GM18517 (cell line): ENCODE data around the gene DHPS.
"Not testable (repeated sequence)": the region's sequence is repeated elsewhere in the genome, so short reads cannot be mapped to it uniquely, and the experiment has no call there.

Experiments
- ATAC-seq: cut with Tn5 transposase; IDR thresholded peaks from one replicate; pipeline ENCODE4 v1.9.1; 2021; ENCODE audit warnings: mild to moderate bottlenecking, moderate library complexity; ENCODE audit not compliant: unreplicated experiment

The DHPS gene

DNA sequence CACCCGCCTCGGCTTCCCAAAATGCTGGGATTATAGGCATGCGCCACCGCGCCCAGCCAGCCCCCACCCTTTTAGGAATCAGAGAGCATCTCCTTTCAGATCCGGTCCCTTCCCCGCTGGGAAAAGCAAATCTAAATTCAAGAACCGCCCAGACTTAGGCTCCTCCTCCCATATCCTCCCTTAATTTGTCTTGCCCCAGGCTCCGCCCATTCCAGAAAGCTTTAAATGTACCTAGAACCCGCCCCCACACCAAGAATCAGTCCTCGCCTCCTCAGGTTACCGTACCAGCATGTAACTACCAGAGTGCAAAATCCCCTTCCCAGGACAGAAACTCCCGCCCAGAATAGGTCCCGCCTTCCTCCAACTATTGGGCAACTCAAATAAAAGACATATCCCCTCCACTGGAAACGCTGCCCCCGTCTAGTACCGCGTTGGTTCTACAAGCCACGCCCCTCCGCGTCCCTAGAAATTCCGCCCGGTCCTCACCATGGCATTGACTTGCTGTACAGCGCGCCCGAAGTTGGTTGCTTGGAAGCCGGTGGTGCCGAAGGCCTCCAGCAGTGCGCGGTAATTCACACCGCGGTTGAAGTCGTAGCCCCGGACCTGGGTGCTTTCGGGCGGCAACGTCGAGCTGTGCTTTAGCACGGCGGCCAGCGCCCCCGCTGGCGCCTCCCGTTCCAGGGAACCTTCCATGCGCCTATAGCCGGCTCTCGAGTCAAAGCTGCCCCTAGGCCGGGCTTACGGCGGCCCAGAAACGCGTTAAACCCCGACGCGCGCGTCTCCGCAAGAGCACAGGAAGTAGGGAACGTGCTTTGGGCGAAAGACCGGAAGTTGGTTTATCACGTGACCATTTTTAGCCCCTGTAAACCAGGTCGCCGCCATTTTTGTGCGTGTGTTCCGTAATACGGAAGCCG, at the start of gene DHPS:
TSS of gene DHPS (minus strand) at position 807 of the 914 bp plus-strand sequence. CDS start at position 693, 114 bp downstream.
- peak; percentile 64 for ATAC-seq

- no peak for ATAC-seq
These were observed 49.7 kb upstream of the DHPS start for GRCh38 chr19:12731337-12731736.

DNA sequence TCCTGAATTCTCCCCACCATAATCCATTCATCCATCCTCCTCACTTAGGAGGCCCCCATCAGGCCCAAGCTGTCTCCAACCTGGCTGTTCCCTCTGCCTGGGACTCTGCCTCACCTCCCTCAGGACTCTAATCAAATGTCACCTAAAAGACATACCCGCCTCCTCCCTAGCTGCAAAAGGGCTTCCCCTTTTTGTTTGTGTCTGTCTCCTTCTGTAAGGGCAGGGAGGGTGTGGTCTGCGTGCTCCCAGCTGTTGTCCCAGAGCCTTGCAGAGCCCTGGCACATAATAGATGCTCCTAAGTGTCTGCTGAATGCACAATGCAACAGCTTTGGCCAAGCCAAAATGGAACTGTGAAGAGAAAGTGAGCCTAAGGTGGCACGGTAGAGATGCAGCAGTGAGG, 48.4 kb upstream of the DHPS start:
- ATAC-seq = no peak

- ATAC-seq = no peak
These were observed 46.2 kb upstream of the DHPS start for GRCh38 chr19:12727745-12728433.

GRCh38 chr19:12726988-12727316, 45.3 kb upstream of the DHPS start:
- ATAC-seq = no peak

DNA sequence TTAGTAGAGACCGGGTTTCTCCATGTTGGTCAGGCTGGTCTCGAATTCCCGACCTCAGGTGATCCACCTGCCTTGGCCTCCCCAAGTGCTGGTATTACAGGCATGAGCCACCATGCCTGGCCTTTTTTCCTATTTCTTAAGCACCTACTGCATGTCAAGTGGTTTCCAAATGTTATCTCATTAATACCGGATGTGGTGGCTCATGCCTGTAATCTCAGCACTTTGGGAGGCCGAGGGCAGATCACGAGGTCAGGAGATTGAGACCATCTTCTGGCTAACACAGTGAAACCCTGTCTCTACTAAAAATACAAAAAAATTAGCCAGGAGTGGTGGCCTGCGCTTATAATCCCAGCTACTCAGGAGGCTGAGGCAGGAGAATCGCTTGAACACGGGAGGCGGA, 43.9 kb upstream of the DHPS start:
- not testable (repeated sequence) for ATAC-seq

- ATAC-seq = no peak
These were observed 42.2 kb upstream of the DHPS start, which contains the start of gene TNPO2 for GRCh38 chr19:12723641-12724426. Gene TNPO2 (minus strand): TSS chr19:12723932. CDS start chr19:12720977, 2,955 bp downstream.

DNA sequence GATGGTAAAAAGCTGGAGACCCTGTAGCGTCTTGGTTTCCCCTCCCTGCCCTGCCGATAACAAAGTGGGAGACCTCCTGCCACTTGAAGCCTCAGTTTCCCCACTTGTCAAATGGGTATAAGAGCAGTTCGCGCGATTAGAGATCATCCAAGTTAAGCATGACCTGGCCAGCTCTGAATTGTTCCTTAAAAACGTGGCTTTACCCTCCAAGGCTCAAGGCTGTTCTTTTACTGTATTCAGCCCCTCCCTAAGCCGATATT, 41.6 kb upstream of the DHPS start:
- ATAC-seq = no peak

DNA sequence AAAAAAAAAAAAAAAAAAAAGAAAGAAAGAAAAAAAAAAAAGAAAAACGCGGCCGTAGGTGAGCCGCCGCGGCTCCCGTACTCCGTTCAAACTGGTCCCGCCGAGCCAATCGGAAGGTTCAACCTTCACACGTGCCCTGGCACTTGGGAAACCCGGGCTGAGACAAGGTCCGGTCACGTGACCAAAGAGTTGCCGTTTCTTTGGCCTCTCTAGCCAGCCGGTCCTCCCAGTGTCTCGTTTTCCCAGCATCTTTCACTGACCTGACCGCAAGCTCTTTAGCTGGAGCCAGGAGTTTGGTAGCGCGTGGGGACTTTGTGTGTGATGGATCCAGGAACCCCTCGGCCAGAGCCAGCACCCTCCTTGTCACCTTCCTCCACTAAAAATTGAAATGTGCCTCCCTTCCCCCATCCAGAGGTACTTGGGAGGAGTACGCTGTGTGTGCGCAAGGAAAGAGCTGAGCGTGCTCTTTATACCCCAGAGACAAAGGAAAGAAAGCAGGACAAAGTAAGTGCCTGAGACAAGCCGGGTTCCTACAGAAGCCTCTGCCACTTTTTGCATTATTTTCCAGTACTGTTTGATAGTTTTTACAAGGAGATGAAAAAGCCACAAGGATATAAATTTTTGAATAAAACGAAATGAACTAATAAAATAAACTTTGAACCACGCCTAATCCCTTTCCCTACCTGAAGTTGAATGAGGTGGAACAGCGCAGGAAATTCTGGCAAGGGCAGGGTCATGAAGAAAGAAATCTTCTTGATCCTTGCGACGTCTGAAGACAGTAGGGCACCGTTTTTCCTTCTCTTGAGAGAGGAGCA, 41.1 kb upstream of the DHPS start:
- ATAC-seq = peak; percentile 79

- peak; percentile 26 for ATAC-seq
These were observed 40.2 kb upstream of the DHPS start for GRCh38 chr19:12721656-12722565.

GRCh38 chr19:12720851-12721655, 39.4 kb upstream of the DHPS start:
- ATAC-seq = no peak

DNA sequence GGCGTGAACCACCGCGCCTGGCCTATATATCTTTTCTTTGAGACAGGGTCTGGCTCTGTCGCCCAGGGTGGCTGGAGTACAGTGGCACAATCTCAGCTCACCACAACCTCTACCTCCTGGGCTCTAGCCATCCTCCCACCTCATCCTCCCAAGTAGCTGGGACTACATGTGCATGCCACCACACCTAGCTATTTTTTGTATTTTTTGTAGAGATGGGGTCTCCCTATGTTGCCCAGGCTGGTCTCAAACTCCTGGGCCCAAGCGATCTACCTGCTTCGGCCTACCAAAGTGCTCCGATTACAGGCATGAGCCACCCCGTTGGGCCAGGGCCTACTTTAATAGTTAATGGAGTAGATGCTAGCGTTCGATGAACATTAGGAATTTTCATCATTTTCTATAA, 38.6 kb upstream of the DHPS start:
- ATAC-seq = no peak

GRCh38 chr19:12715929-12716328, 34.2 kb upstream of the DHPS start:
- no peak for ATAC-seq

DNA sequence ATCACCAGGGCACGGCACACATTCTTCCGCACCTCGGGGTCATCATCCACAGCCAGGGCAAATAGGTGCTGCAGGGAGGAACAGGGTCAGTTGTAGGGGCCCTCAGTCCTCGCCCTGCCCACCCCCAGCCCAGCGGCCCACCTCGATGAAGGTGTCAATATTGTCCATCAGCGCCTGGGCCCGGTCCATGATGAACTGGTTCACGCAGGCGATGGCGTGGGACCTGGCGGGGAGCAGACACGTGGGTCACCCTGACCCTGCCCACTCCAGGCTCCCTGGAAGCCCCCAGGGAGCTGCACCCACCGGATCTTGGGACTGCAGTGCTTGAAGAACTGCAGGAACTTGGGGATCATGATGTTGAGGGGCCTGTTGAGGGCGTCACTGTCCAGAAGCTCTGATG, 33.4 kb upstream of the DHPS start:
- no peak for ATAC-seq

- not testable (repeated sequence) for ATAC-seq
These were observed 31.6 kb upstream of the DHPS start for GRCh38 chr19:12713304-12713703.

DNA sequence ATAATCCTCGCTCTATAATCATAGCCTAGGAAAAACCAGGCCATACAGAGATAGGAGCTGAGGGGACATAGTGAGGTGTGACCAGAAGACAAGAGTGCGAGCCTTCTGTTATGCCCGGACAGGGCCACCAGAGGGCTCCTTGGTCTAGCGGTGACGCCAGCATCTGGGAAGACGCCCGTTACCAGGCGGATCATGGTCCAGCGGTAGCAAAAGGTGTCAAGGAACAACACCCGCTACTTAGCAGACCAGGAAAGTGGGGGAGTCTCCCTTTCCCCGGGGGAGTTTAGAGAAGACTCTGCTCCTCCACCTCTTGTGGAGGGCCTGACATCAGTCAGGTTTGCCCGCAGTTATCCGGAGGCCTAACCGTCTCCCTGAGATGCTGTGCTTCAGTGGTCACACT, 30.4 kb upstream of the DHPS start:
- ATAC-seq = not testable (repeated sequence)

DNA sequence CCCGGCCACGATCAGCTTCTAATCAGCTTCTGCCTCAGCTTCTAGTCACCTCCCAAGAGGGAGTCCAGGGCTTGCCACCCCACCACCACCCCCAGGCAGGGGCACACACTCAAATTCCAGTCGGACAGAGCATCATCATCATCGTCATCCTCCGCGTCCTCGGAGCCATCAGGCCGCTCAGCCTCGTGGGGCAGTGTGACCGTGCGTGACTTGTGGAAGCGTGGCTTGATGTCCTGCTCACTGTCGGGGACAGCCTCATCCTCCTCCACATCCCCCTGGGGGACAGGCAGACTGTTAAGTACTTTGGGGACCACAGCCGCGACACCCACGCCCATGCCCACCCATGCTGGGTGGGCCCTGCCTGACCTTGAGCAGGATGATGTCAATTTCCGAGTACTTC, 29.5 kb upstream of the DHPS start:
- ATAC-seq = no peak

DNA sequence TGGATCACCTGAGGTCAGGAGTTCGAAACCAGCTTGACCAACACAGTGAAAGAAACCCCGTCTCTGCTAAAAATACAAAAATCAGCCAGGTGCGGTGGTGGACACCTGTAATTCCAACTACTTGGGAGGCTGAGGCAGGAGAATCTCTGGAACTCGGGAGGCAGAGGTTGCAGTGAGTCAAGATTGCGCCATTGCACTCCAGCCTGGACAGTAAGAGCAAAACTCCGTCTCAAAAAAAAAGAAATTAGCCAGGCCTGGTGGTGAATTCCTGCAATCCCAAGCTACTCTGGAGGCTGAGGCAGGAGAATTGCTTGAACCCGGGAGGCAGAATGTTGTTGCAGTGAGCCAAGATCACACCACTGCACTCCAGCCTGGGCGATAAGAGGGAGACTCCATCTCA, 27.0 kb upstream of the DHPS start:
- ATAC-seq = no peak

GRCh38 chr19:12706332-12706718, 24.6 kb upstream of the DHPS start:
- ATAC-seq = no peak
